Body of pancreas (tissue), 4 donors: ENCODE data around the gene NPC2.

Experiments used
- CTCF ChIP-seq, 7 experiments: fragments of 450-650 bp in 4 of 7; fragments of 200-600 bp in 3 of 7; sonication (generic) in 3 of 7; IDR thresholded peaks; one replicate each; pipeline ENCODE4 v1.5.1; 2016 to 2019; ENCODE audit warnings: antibody characterized with exemption in 7 of 7
- POLR2A ChIP-seq, 3 donors: fragments of 450-650 bp; IDR thresholded peaks; one replicate each; pipeline ENCODE4 v1.6.1; 2016; ENCODE audit warnings: antibody characterized with exemption in 3 of 3, mild to moderate bottlenecking in 2 of 3

GRCh38 chr14:74478996-74479635 lies 14.0 kb downstream of the NPC2 start:
- TF ChIP-seq CTCF (IDR thresholded peaks at IDR 0.05) (peak; percentile 21 to 74 (median 53)), POLR2A (IDR thresholded peaks at IDR 0.05) (no peak)
